ENCODE results near the gene CDK17. TPM values are rescaled to one million over a fixed set of nuclear protein-coding genes. Genes with fewer than 3 reads are reported as not detected.

Gene CDK17
- polyA plus RNA-seq, 1 of the 3 experiments (the other 2 are of a cell fraction), result 11.7 TPM

GRCh38 chr12:96260644-96261043 is 139.6 kb downstream of the CDK17 start:
- CTCF ChIA-PET, result interaction anchor here (0.8 to 1.1 kb wide), 2 partner anchors 11 to 16 kb away, joined by 3 to 4 read pairs; no protein-coding TSS in a partner anchor
- no peaks in the 10 kb centered on the region for H3K9me3 ChIP-seq
- H3K9ac ChIP-seq, result no peak overlapping the region
- no peaks in the 10 kb centered on the region for H3K9me2 ChIP-seq
- no peak overlapping the region for H3K4me2 ChIP-seq
- WGBS (ENCODE audit: low lambda C conversion rate), result 94% methylated on average over 3 of the region's 3 CpGs
- no peak for DNase-seq
- H4K20me1 ChIP-seq (ENCODE audit: insufficient read depth), result peaks cover 68% of the 10 kb centered on the region
- H3K27ac ChIP-seq (ENCODE audit: low read depth in 2 of 2, low read length in 1 of 2), result peak overlapping the region in 1 of 2 experiments; percentile 12; a peak in 1 of 4 replicates
- H2AFZ ChIP-seq (ENCODE audit: low read depth), result no peak overlapping the region
- H3K4me3 ChIP-seq (ENCODE audit: low read depth in 2 of 2, low read length in 1 of 2), result no peak overlapping the region
- H3K27me3 ChIP-seq (ENCODE audit: insufficient read depth), result no peaks in the 10 kb centered on the region
- H3F3A ChIP-seq (replicated peaks; ENCODE audit: insufficient read depth), result peaks cover 43% of the 10 kb centered on the region
- H3K79me2 ChIP-seq (ENCODE audit: insufficient read depth), result peaks cover 96% of the 10 kb centered on the region
- no peak for TF ChIP-seq MXI1 (IDR thresholded peaks at IDR 0.05; ENCODE audit: low read depth, low read length)
- TF ChIP-seq FOSL2 (IDR thresholded peaks at IDR 0.05; ENCODE audit: borderline replicate concordance, low read depth), result no peak
- TF ChIP-seq IRF3 (IDR thresholded peaks at IDR 0.05; ENCODE audit: low read depth, low read length), result no peak
- no peak for TF ChIP-seq RAD21 (IDR thresholded peaks at IDR 0.05; ENCODE audit: low read length)
- TF ChIP-seq RFX5 (IDR thresholded peaks at IDR 0.05; ENCODE audit: low read length), result no peak
- no peak for TF ChIP-seq POLR2AphosphoS5 (IDR thresholded peaks at IDR 0.05; ENCODE audit: low read depth, low read length)
- no peak for TF ChIP-seq JUND (IDR thresholded peaks at IDR 0.05)
- TF ChIP-seq SIN3A (IDR thresholded peaks at IDR 0.05; ENCODE audit: borderline replicate concordance, low read depth, low read length), result no peak
- no peak for TF ChIP-seq EZH2phosphoT487 (IDR thresholded peaks at IDR 0.05; ENCODE audit: borderline replicate concordance, low read depth)
- no peak for TF ChIP-seq ZBTB33 (IDR thresholded peaks at IDR 0.05; ENCODE audit: borderline replicate concordance, low read depth)
- H3K4me1 ChIP-seq (ENCODE audit: control insufficient read depth in 1 of 2, insufficient read depth in 2 of 2, low read depth in 1 of 2, low read length in 1 of 2), result peaks cover 0 to 5% of the 10 kb centered on the region in 2 experiments; a peak in 2 of 4 replicates
- peaks cover 19 to 43% of the 10 kb centered on the region in 2 experiments for H3K36me3 ChIP-seq (replicated peaks in 1 of 2; ENCODE audit: control insufficient read depth in 1 of 2, insufficient read depth in 2 of 2, low read length in 1 of 2)
- POLR2A ChIA-PET, result no interaction called here

- WGBS (ENCODE audit: low lambda C conversion rate), result 98% methylated on average over 2 of the region's 2 CpGs
- ChIA-PET POLR2A (no interaction called here), CTCF (interaction anchor here (1.1 kb wide), 1 partner anchor 16 kb away, joined by 4 read pairs; no protein-coding TSS in a partner anchor)
- Histone ChIP-seq H3K4me1 (ENCODE audit: control insufficient read depth in 1 of 2, insufficient read depth in 2 of 2, low read depth in 1 of 2, low read length in 1 of 2) (peaks cover 0 to 5% of the 10 kb centered on the region in 2 experiments; a peak in 2 of 4 replicates), H2AFZ (ENCODE audit: low read depth) (no peak overlapping the region), H4K20me1 (ENCODE audit: insufficient read depth) (peaks cover 70% of the 10 kb centered on the region), H3K79me2 (ENCODE audit: insufficient read depth) (peaks cover 96% of the 10 kb centered on the region), H3K9me2 (no peaks in the 10 kb centered on the region), H3K36me3 (replicated peaks in 1 of 2; ENCODE audit: control insufficient read depth in 1 of 2, insufficient read depth in 2 of 2, low read length in 1 of 2) (peaks cover 19 to 42% of the 10 kb centered on the region in 2 experiments), H3K27me3 (ENCODE audit: insufficient read depth) (no peaks in the 10 kb centered on the region), H3K9me3 (no peaks in the 10 kb centered on the region), H3K27ac (ENCODE audit: low read depth in 2 of 2, low read length in 1 of 2) (no peak overlapping the region), H3K9ac (no peak overlapping the region), H3K4me3 (ENCODE audit: low read depth in 2 of 2, low read length in 1 of 2) (no peak overlapping the region), H3K4me2 (no peak overlapping the region), H3F3A (replicated peaks; ENCODE audit: insufficient read depth) (peaks cover 39% of the 10 kb centered on the region)
- DNase-seq, result no peak
- no peak for TF ChIP-seq FOXM1 (IDR thresholded peaks at IDR 0.05; ENCODE audit: low read depth)
- TF ChIP-seq TAF1 (IDR thresholded peaks at IDR 0.05; ENCODE audit: borderline replicate concordance, low read depth, low read length), result no peak
- TF ChIP-seq PBX3 (IDR thresholded peaks at IDR 0.05), result no peak
- no peak for TF ChIP-seq NFIC (IDR thresholded peaks at IDR 0.05; ENCODE audit: borderline replicate concordance)
- TF ChIP-seq JUND (IDR thresholded peaks at IDR 0.05), result no peak
- no peak for TF ChIP-seq MAX (IDR thresholded peaks at IDR 0.05; ENCODE audit: low read depth)
- no peak for TF ChIP-seq YY1 (IDR thresholded peaks at IDR 0.05; ENCODE audit: low read depth)
- no peak for TF ChIP-seq MEF2A (IDR thresholded peaks at IDR 0.05; ENCODE audit: borderline replicate concordance, low read depth)
- no peak for TF ChIP-seq NRF1 (IDR thresholded peaks at IDR 0.05; ENCODE audit: low read depth, low read length)
- no peak for TF ChIP-seq USF1 (IDR thresholded peaks at IDR 0.05; ENCODE audit: borderline replicate concordance, low read depth)
- TF ChIP-seq SIN3A (IDR thresholded peaks at IDR 0.05; ENCODE audit: borderline replicate concordance, low read depth, low read length), result no peak
- TF ChIP-seq EZH2phosphoT487 (IDR thresholded peaks at IDR 0.05; ENCODE audit: borderline replicate concordance, low read depth), result no peak
- no peak for TF ChIP-seq TEAD4 (IDR thresholded peaks at IDR 0.05; ENCODE audit: borderline replicate concordance, insufficient read depth)
- no peak for TF ChIP-seq RAD21 (IDR thresholded peaks at IDR 0.05; ENCODE audit: low read length)
- TF ChIP-seq GATA2 (CRISPR knock-in tag; IDR thresholded peaks at IDR 0.05), result no peak
- TF ChIP-seq IRF3 (IDR thresholded peaks at IDR 0.05; ENCODE audit: low read depth, low read length), result no peak
Measured at GRCh38 chr12:96260231-96260630, 140.0 kb downstream of the CDK17 start.
